OCI-LY7 (cell line): ENCODE results near the gene HVCN1. TPM values are rescaled to one million over a fixed set of nuclear protein-coding genes. Genes with fewer than 3 reads are reported as not detected.

Experiments used
- BruUV-seq: library from RNA; stranded (reverse); fragments of 400-500 nt; replicated peaks from 2 replicates; lab custom pipeline; 2021; lab: Mats Ljungman, UMichigan
- CTCF ChIA-PET: fragments of 300-600 bp; sonication (Branson Sonifier 250); formaldehyde crosslinking; loops from one replicate; lab custom pipeline; 2022; ENCODE audit warnings: antibody characterized with exemption; ENCODE audit not compliant: unreplicated experiment; lab: Charles Lee
- POLR2A ChIA-PET: fragments of 300-600 bp; sonication (Branson Sonifier 250); formaldehyde crosslinking; loops from one replicate; lab custom pipeline; 2022; ENCODE audit warnings: antibody characterized with exemption; lab: Charles Lee
- DNase-seq: peaks from one replicate; pipeline ENCODE4 v3.0.0-alpha.2; 2015; ENCODE audit warnings: low spot score
- H2AFZ ChIP-seq: fragments of 200-600 bp; sonication (generic), shearing (Covaris generic); 2 replicates; pipeline ENCODE4 v1.6.1; 2014; ENCODE audit warnings: mild to moderate bottlenecking, antibody characterized with exemption, low read length, moderate library complexity
- H3K27ac ChIP-seq: fragments of 200-600 bp; sonication (generic); 2 replicates; pipeline ENCODE4 v1.5.1; 2014; ENCODE audit warnings: mixed run types, low read depth, mild to moderate bottlenecking, moderate library complexity, low read length, inconsistent platforms; ENCODE audit not compliant: poor library complexity, severe bottlenecking
- H3K36me3 ChIP-seq: fragments of 200-600 bp; sonication (generic); 2 replicates; pipeline ENCODE4 v1.6.1; 2014; ENCODE audit warnings: mild to moderate bottlenecking, antibody characterized with exemption, low read length, moderate library complexity, mixed read lengths; ENCODE audit not compliant: insufficient read depth
- H3K4me1 ChIP-seq: fragments of 200-600 bp; sonication (generic); 2 replicates; pipeline ENCODE4 v1.5.1; 2014; ENCODE audit warnings: mild to moderate bottlenecking, low read length; ENCODE audit not compliant: insufficient read depth, poor library complexity, severe bottlenecking
- H3K4me2 ChIP-seq: fragments of 200-600 bp; sonication (generic); 2 replicates; pipeline ENCODE4 v1.6.1; 2014; ENCODE audit warnings: mild to moderate bottlenecking, low read length
- H3K4me3 ChIP-seq: fragments of 200-600 bp; sonication (generic); 2 replicates; pipeline ENCODE4 v1.5.1; 2014; ENCODE audit warnings: mild to moderate bottlenecking, low read depth, low read length; ENCODE audit not compliant: poor library complexity, severe bottlenecking
- H3K79me2 ChIP-seq: fragments of 200-600 bp; sonication (generic); 2 replicates; pipeline ENCODE4 v1.6.1; 2016; ENCODE audit warnings: low read depth, mild to moderate bottlenecking, low read length, moderate library complexity, mixed read lengths; ENCODE audit not compliant: insufficient read depth
- H3K9me2 ChIP-seq: fragments of 200-600 bp; sonication (generic); 2 replicates; pipeline ENCODE4 v1.6.1; 2016; ENCODE audit warnings: mild to moderate bottlenecking, low read length, mixed read lengths; ENCODE audit not compliant: insufficient read depth
- H3K9me3 ChIP-seq: fragments of 200-600 bp; sonication (generic); 2 replicates; pipeline ENCODE4 v1.6.1; 2014; ENCODE audit warnings: mild to moderate bottlenecking, mixed run types, low read length, mixed read lengths
- H4K20me1 ChIP-seq: fragments of 200-600 bp; sonication (generic); 2 replicates; pipeline ENCODE4 v1.6.1; 2014; ENCODE audit warnings: mild to moderate bottlenecking, antibody characterized with exemption, low read length, moderate library complexity, mixed read lengths; ENCODE audit not compliant: insufficient read depth
- EZH2phosphoT487 ChIP-seq: fragments of 200-600 bp; sonication (generic); IDR thresholded peaks from 2 replicates; pipeline ENCODE4 v1.6.1; 2018; ENCODE audit warnings: low read depth, borderline replicate concordance, mild to moderate bottlenecking, mixed run types, antibody characterized with exemption, low read length, moderate library complexity, mixed read lengths
- intact Hi-C: fragments of 100-400 bp; cut with micrococcal nuclease; formaldehyde crosslinking; loops from one replicate; pipeline ENCODE4 v1.10.0; 2022; ENCODE audit not compliant: unreplicated experiment
- total RNA-seq, 2 experiments: library from RNA; depleted of rRNA in 1 of 2; stranded (reverse); fragments of >200 nt in 1 of 2; shearing (Covaris generic) in 1 of 2; gene quantifications; 2 replicates each; pipeline ENCODE4 v1.2.3, GENCODE V29; 2014 to 2022
- TF ChIP-seq, protein P1 (sequence below): fragments of 200-600 bp; sonication (generic); conservative IDR thresholded peaks from 2 replicates; pipeline ENCODE4 v1.5.1; 2014; ENCODE audit warnings: mild to moderate bottlenecking, antibody characterized with exemption, low read length, moderate library complexity, mixed read lengths

The HVCN1 gene
- total RNA-seq, 2 experiments from 2014 or later = 4.5 to 9.3 TPM

DNA sequence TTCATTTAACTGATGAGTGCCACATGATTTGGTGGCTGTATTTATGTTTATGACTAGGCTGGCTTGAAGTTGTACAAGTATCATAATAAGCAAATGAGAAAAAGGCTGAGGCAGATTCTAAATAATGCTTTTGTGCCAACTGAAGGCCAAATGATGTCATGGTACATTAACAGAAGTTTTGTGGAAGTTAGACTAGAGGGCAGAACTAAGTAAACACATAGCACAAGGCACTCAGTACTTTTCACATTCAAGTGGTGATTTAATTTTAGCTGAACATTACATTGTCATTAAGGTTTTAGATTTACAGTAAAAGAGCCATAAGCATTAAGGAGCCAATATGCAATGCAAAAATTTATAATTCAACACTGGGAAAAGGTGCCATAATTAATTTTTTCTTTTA is 32.7 kb upstream of the HVCN1 start:
- POLR2A ChIA-PET = interaction anchor here (0.6 kb wide), 1 partner anchor 15 kb away, joined by 3 read pairs; no protein-coding TSS in a partner anchor
- H3K36me3 ChIP-seq = peaks cover 99% of the 10 kb centered on the region
- no peak overlapping the region for H2AFZ ChIP-seq
- H3K27ac ChIP-seq = no peak overlapping the region
- TF ChIP-seq EZH2phosphoT487 = no peak
- TF ChIP-seq, protein P1, sequence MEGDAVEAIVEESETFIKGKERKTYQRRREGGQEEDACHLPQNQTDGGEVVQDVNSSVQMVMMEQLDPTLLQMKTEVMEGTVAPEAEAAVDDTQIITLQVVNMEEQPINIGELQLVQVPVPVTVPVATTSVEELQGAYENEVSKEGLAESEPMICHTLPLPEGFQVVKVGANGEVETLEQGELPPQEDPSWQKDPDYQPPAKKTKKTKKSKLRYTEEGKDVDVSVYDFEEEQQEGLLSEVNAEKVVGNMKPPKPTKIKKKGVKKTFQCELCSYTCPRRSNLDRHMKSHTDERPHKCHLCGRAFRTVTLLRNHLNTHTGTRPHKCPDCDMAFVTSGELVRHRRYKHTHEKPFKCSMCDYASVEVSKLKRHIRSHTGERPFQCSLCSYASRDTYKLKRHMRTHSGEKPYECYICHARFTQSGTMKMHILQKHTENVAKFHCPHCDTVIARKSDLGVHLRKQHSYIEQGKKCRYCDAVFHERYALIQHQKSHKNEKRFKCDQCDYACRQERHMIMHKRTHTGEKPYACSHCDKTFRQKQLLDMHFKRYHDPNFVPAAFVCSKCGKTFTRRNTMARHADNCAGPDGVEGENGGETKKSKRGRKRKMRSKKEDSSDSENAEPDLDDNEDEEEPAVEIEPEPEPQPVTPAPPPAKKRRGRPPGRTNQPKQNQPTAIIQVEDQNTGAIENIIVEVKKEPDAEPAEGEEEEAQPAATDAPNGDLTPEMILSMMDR = no peak
- CTCF ChIA-PET = no interaction called here
- no peaks in the 10 kb centered on the region for H3K9me3 ChIP-seq
- DNase-seq = no peak
- H3K79me2 ChIP-seq = peaks cover 47% of the 10 kb centered on the region
- peaks cover 19% of the 10 kb centered on the region for H4K20me1 ChIP-seq
- intact Hi-C loops = no loop called here
- H3K9me2 ChIP-seq = no peaks in the 10 kb centered on the region
- no TSS peak for BruUV-seq
- peaks cover 3% of the 10 kb centered on the region for H3K4me1 ChIP-seq
- H3K4me2 ChIP-seq = no peak overlapping the region
- no peak overlapping the region for H3K4me3 ChIP-seq

DNA sequence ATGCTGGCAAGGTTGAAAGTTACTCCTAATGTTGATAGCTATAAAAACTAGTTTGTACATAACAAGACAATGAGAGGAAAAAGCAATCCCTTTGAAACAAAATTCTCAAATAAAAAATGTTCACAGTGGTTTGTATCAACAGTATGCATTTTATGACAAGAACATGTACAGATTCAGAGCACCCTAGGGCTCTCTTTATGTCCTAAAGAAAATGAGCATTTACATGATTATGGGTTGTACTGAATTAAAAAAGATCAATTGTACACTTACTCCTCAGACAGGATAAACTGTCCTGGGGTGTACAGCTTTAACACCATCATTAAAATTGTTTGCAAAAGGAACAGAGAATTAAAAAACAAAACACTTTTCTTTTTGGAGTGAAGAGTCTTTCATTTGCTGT is 31.6 kb upstream of the HVCN1 start:
- peaks cover 11% of the 10 kb centered on the region for H4K20me1 ChIP-seq
- no peaks in the 10 kb centered on the region for H3K9me2 ChIP-seq
- ChIA-PET POLR2A (interaction anchor here (0.8 to 1.3 kb wide), 2 partner anchors 9 to 436 kb away, joined by 3 read pairs; no protein-coding TSS in a partner anchor), CTCF (no interaction called here)
- no peak overlapping the region for H3K27ac ChIP-seq
- peaks cover 36% of the 10 kb centered on the region; the same call in 1 of the 2 replicates for H3K79me2 ChIP-seq
- no peak overlapping the region for H3K4me2 ChIP-seq
- intact Hi-C loops = no loop called here
- BruUV-seq = no TSS peak
- DNase-seq = no peak
- no peak overlapping the region for H2AFZ ChIP-seq
- H3K9me3 ChIP-seq = no peaks in the 10 kb centered on the region
- H3K4me1 ChIP-seq = peaks cover 3% of the 10 kb centered on the region
- peaks cover 95% of the 10 kb centered on the region for H3K36me3 ChIP-seq
- H3K4me3 ChIP-seq = no peak overlapping the region
- TF ChIP-seq, protein P1 = no peak
- no peak for TF ChIP-seq EZH2phosphoT487

GRCh38 chr12:110718222-110718908 is 29.4 kb upstream of the HVCN1 start:
- no peaks in the 10 kb centered on the region for H3K9me3 ChIP-seq
- intact Hi-C loops = loop anchor here (5.0 kb wide), 1 partner anchor 109 kb away; no protein-coding TSS in a partner anchor
- H3K4me1 ChIP-seq = peaks cover 3% of the 10 kb centered on the region
- H2AFZ ChIP-seq = no peak overlapping the region
- no TSS peak for BruUV-seq
- ChIA-PET POLR2A (no interaction called here), CTCF (no interaction called here)
- peaks cover 73% of the 10 kb centered on the region for H3K36me3 ChIP-seq
- H3K9me2 ChIP-seq = no peaks in the 10 kb centered on the region
- H3K79me2 ChIP-seq = peaks cover 26% of the 10 kb centered on the region; the same call in 1 of the 2 replicates
- H3K4me2 ChIP-seq = no peak overlapping the region
- no peak for DNase-seq
- TF ChIP-seq, protein P1 = no peak
- TF ChIP-seq EZH2phosphoT487 = no peak
- no peak overlapping the region for H3K4me3 ChIP-seq
- H4K20me1 ChIP-seq = 0 out of 2 replicates have a peak, but pooled peaks cover 11% of the 10 kb centered on the region
- no peak overlapping the region for H3K27ac ChIP-seq
